GM15510 (cell line): ENCODE data around the gene CLN3.

Experiments used
- POLR2A ChIP-seq: IDR thresholded peaks from 3 replicates; pipeline ENCODE4 v1.6.1; 2011; ENCODE audit warnings: borderline replicate concordance; ENCODE audit not compliant: insufficient read length; ENCODE audit errors: extremely low read depth

The CLN3 gene

DNA sequence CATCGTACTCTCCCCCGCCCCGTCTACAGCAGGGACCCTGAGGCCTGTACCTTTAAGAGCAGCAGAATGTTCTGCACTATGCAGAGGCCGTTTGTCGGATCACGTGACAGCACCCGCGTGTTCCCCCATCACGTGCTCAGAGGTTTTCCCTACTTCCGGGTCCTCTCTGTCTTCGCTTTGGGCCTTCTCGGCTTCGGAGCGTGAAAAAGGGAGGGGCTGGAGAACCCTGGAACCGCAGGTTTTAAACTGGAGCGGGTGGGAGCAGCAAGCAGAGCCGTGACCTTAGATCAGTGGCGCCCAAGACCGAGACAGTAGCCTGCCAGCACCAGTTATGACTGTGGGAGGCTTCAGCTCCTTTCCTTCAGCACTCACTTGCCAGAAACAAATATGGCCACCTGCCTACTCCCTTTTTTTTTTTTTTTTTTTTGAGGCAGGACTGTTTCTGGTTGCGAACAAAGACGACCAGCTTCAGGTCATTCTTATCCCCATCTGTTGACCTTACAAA, at the start of gene CLN3:
TSS of gene CLN3 (minus strand) at position 105 of the 505 bp plus-strand sequence. CDS start 315 bp downstream, outside the sequence.
- peak; percentile 26 for TF ChIP-seq POLR2A

GRCh38 chr16:28540346-28540745, 48.5 kb upstream of the CLN3 start:
- TF ChIP-seq POLR2A: no peak

GRCh38 chr16:28538733-28539596, 47.1 kb upstream of the CLN3 start, which contains the start of gene NUPR1:
Gene NUPR1 (minus strand): TSS chr16:28538974. CDS start chr16:28538907, 67 bp downstream.
- no peak for TF ChIP-seq POLR2A

- no peak for TF ChIP-seq POLR2A
Measured at GRCh38 chr16:28537964-28538732, 46.3 kb upstream of the CLN3 start.

GRCh38 chr16:28537076-28537475, 45.2 kb upstream of the CLN3 start:
- no peak for TF ChIP-seq POLR2A

DNA sequence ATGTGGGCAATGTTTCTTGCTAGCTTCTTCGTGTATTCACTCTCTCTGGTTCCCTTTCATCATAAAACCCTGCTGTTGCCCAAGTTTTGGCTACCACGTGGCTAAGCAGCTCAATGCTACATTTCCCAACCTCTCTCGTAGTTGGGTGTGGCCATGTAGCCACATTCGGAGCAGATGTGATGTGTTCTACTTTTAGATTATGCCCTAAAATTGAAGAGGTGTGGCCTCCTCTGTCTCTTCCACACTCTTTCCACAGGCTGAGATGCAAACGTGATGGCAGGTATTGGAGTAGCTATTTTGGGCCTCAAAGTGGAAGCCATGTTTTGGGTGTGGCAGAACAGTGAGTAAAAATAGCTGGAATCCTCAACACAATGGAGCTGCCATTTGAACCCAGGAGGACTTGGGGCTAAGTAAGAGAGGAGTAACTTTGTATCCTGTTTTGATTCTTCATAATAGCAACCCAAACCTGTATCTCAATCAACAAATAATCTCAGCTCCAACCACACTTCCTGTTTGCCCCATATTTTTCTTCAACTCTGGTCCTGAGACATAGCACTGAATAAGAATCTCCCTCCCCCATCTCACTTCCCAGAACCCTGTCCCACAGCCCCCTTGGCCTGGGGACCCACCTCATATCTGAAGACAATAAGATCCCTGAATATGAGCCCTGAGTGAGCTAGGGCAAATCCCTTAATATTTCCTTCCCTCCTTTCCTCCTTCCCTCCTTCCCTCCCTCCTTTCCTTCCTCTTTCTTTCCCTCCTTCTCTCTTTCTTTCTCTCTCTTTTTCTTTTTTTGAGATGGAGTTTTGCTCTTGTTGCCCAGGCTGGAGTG, 42.9 kb upstream of the CLN3 start:
- TF ChIP-seq POLR2A: no peak

DNA sequence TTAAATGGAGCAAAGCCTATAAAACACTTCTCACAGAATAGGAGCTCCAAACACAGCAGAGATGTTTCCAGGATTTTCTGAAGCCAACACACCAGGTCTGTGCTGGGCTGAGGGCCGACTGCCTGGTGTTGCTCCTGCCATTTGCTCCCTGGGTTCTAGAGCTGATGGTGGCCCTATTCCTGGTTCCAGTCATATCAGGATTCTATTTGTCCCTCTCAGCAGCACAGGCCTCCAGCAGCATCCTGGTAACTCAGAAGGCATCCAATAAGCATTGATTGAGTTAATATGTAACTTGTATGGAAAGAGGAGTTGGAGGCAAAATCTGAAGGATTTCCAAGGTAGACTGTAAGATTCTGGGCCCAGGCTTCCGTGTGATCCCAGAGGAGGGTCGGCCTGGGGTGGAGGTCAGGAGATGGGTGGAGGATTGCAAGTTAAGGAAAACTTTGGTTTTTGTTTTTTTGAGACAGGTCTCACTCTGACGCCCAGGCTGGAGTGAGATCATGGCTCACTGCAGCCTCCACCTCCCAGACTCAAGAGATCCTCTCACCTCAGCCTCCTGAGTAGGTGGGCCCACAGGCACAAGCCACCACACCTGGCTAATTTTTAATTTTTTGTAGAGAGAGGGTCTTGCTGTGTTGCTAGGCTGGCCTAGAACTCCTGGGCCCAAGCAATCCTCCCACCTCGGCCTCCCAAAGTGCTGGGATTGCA, 41.2 kb upstream of the CLN3 start:
- no peak for TF ChIP-seq POLR2A

DNA sequence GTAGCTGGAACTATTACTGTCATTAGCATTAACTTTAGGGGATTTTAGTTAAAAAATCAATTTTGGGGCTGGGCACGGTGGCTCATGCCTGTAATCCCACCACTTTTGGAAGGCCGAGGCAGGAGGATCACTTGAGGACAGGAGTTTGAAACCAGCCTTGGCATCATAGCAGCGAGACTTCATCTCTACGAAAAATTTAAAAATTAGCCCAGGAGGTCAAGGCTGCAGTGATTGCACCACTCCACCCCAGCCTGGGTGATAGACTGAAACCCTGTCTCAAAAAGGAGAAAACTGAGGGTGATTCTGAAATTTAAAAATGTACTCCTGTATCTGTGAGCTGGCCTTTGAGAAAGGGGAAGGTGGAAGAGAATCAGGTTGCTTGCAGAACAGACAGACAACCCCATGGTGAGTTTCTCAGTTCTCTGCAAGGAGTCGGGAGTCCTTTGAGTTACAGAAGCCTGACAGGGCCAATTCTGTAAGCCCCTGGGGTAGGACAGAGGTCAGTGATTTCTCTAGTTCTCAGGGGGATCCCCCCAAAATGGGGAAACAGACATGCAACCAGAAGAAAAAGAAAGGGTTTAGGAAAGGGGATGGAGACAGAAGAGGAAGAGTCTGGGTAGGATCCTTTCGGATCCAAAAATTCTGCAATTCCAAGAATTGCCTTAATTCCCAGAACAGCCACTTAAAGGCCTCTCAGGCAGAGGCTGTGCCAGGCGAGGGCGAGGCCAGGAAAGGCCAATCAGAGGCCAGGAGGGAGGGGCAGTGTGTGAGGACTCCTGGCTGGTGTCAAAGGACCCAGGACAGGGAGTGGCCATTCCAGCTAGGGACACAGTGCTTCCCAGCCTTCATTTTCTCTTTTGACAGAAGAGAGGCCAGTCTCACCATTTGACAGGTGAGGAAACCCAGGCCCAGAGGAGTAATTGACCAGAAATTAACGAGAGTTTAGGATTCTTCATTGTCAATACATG, 40.2 kb upstream of the CLN3 start:
- no peak for TF ChIP-seq POLR2A

DNA sequence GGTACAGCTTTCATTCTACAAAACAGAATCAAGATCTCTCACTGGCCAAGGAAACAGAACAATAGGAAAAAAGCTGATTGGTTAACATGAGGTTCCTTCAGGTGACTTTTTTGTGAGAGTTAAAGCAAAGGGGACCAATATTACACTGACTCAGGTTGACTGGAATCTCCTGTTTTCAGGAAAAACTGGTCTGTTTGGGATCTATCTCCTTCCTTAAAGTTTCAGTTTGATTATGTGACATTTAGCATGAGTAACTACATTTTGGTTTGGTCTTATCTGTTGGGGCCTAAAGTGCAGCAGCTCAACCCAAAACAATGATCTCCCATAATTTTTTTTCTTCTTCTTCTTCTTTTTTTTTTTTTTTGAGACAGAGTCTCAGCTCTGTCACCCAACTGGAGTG, 37.2 kb upstream of the CLN3 start:
- TF ChIP-seq POLR2A: no peak

GRCh38 chr16:28528463-28528867, 36.6 kb upstream of the CLN3 start:
- TF ChIP-seq POLR2A: no peak

GRCh38 chr16:28527985-28528384, 36.1 kb upstream of the CLN3 start:
- no peak for TF ChIP-seq POLR2A

DNA sequence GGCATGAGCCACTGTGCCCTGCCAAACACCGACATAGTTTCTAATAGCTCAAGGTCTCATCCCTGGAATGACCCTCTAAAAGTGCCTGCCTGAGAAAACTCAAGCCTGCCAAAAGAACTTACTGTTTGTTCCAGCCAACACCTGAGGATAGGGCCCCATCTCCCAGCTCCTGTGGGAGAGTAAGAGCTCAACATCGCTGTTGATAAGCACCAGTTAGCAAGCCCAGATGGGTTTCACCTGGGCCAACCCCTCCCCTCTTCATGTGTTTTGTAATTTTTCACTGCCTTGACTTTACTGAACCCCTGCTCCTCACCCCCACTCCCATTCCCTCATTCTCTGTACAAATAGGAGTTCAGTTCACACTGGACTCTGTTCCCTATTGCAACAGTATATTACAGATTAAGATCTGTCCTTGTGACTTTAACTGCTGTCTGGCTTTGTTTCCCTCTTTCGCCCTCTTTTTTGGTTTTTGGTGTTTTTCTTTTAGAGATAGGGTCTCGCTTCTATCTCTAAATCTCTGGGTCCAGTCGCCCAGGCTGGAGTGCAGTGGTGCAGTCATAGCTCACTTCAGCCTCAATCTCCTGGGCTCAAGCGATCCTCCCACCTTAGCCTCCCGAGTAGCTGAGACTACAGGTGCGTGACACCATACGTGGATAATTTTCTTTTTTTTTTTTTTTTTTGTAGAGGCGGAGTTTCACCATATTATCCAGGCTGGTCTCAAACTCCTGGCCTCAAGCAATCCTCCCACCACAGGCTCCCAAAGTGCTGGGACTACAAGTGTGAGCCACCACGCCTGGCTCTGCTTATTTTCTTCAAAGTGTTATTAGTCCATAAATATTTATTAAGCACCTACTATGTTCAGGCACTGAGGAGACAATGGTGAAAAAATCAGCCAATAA, 34.6 kb upstream of the CLN3 start:
- no peak for TF ChIP-seq POLR2A
